SK-N-SH (cell line): Measurements from ENCODE around the gene ZNF729. TPM values are rescaled to one million over a fixed set of nuclear protein-coding genes. Genes with fewer than 3 reads are reported as not detected.

Source experiments
- CTCF ChIA-PET: fragments of 300-600, 350-600 bp; formaldehyde crosslinking; extraction: SDS; loops from one replicate; lab custom pipeline; 2021; lab: Yijun Ruan, JAX
- POLR2A ChIA-PET: fragments of 350-600 bp; sonication (Branson Sonifier 250); formaldehyde crosslinking; extraction: SDS; loops from one replicate; lab custom pipeline; 2020; ENCODE audit warnings: antibody characterized with exemption, inconsistent platforms; lab: Yijun Ruan, JAX
- DNase-seq: peaks from one replicate; pipeline ENCODE4 v3.0.0; 2012
- H2AFZ ChIP-seq: fragments of 200-600 bp; sonication (generic); 2 replicates; pipeline ENCODE4 v1.8.1; 2016; ENCODE audit warnings: antibody characterized with exemption, mild to moderate bottlenecking, low read depth
- H3F3A ChIP-seq: fragments of 200-600 bp; sonication (generic); replicated peaks from 2 replicates; pipeline ENCODE3; 2016; ENCODE audit warnings: antibody characterized with exemption, mild to moderate bottlenecking; ENCODE audit not compliant: insufficient read depth
- H3K27ac ChIP-seq, 2 experiments: fragments of 200-500 bp in 1 of 2; fragments of 200-600 bp in 1 of 2; sonication (Bioruptor generic) in 1 of 2; sonication (generic), shearing (Covaris generic) in 1 of 2; 2 replicates each; pipeline versions ENCODE4 v1.5.1 to v1.6.1; 2014 to 2016; ENCODE audit warnings: low read depth in 2 of 2, inconsistent platforms in 1 of 2, low read length in 1 of 2, mild to moderate bottlenecking in 1 of 2, mixed read lengths in 1 of 2
- H3K27me3 ChIP-seq: fragments of 200-600 bp; sonication (generic), shearing (Covaris generic); 2 replicates; pipeline ENCODE4 v1.6.1; 2016; ENCODE audit warnings: mixed run types; ENCODE audit not compliant: insufficient read depth
- H3K36me3 ChIP-seq, 2 experiments: fragments of 200-500 bp in 1 of 2; fragments of 200-600 bp in 1 of 2; sonication (Bioruptor generic) in 1 of 2; sonication (generic) in 1 of 2; replicated peaks in 1 of 2; 2 replicates each; pipeline versions ENCODE3 to v1.5.1; 2014 to 2016; ENCODE audit warnings: low read length in 1 of 2, mild to moderate bottlenecking in 1 of 2; ENCODE audit not compliant: insufficient read depth in 2 of 2, control insufficient read depth in 1 of 2
- H3K4me1 ChIP-seq, 2 experiments: fragments of 200-500 bp in 1 of 2; fragments of 200-600 bp in 1 of 2; sonication (Bioruptor generic) in 1 of 2; sonication (generic), shearing (Covaris generic) in 1 of 2; 2 replicates each; pipeline versions ENCODE4 v1.5.1 to v1.6.1; 2014 to 2016; ENCODE audit warnings: low read depth in 1 of 2, low read length in 1 of 2, mixed run types in 1 of 2; ENCODE audit not compliant: insufficient read depth in 2 of 2, control insufficient read depth in 1 of 2
- H3K4me2 ChIP-seq: fragments of 200-600 bp; sonication (generic), shearing (Covaris generic); 2 replicates; pipeline ENCODE4 v1.6.1; 2017; ENCODE audit warnings: mixed run types
- H3K4me3 ChIP-seq, 2 experiments: fragments of 200-500 bp in 1 of 2; fragments of 200-600 bp in 1 of 2; sonication (Bioruptor generic) in 1 of 2; sonication (generic), shearing (Covaris generic) in 1 of 2; 2 replicates each; pipeline versions ENCODE4 v1.5.1 to v1.8.1; 2014 to 2016; ENCODE audit warnings: low read depth in 2 of 2, inconsistent platforms in 1 of 2, low read length in 1 of 2, mild to moderate bottlenecking in 1 of 2, mixed read lengths in 1 of 2, moderate library complexity in 1 of 2
- H3K79me2 ChIP-seq: fragments of 200-600 bp; sonication (generic); 2 replicates; pipeline ENCODE4 v1.8.1; 2017; ENCODE audit warnings: mild to moderate bottlenecking; ENCODE audit not compliant: insufficient read depth
- H3K9ac ChIP-seq: fragments of 200-600 bp; sonication (generic); 2 replicates; pipeline ENCODE4 v1.6.1; 2017; ENCODE audit warnings: mixed run types
- H3K9me2 ChIP-seq: fragments of 200-600 bp; sonication (generic); 2 replicates; pipeline ENCODE4 v1.6.1; 2017; ENCODE audit warnings: mixed run types
- H3K9me3 ChIP-seq: fragments of 200-600 bp; sonication (generic); 2 replicates; pipeline ENCODE4 v1.6.1; 2017; ENCODE audit warnings: mixed run types, mild to moderate bottlenecking, moderate library complexity
- H4K20me1 ChIP-seq: fragments of 200-600 bp; sonication (generic); 2 replicates; pipeline ENCODE4 v1.6.1; 2017; ENCODE audit warnings: mild to moderate bottlenecking, mixed run types; ENCODE audit not compliant: insufficient read depth
- EP300 ChIP-seq, 2 experiments: IDR thresholded peaks; 2 replicates each; pipeline versions ENCODE4 v1.4.0 to v1.6.1; 2012; ENCODE audit warnings: borderline replicate concordance in 1 of 2, low read depth in 1 of 2, low read length in 1 of 2
- EZH2phosphoT487 ChIP-seq: fragments of 200-600 bp; sonication (generic); IDR thresholded peaks from 2 replicates; pipeline ENCODE4 v1.6.1; 2017; ENCODE audit warnings: low read depth, mixed run types, mild to moderate bottlenecking, antibody characterized with exemption, moderate library complexity, borderline replicate concordance
- FOXJ3 ChIP-seq: sonication (generic); formaldehyde crosslinking; IDR thresholded peaks from 2 replicates; pipeline ENCODE4 v1.5.1; 2020; ENCODE audit warnings: mild to moderate bottlenecking, missing genetic modification reagents
- FOXM1 ChIP-seq: IDR thresholded peaks from 2 replicates; pipeline ENCODE4 v1.4.0; 2012; ENCODE audit warnings: low read depth, mild to moderate bottlenecking
- GABPA ChIP-seq: IDR thresholded peaks from 2 replicates; pipeline ENCODE4 v1.4.0; 2012; ENCODE audit warnings: low read depth, mild to moderate bottlenecking
- MEF2A ChIP-seq: IDR thresholded peaks from 2 replicates; pipeline ENCODE4 v1.4.0; 2012; ENCODE audit warnings: low read depth, borderline replicate concordance
- NRF1 ChIP-seq: IDR thresholded peaks from 2 replicates; pipeline ENCODE4 v1.6.1; 2012; ENCODE audit warnings: low read depth, mild to moderate bottlenecking, low read length
- POLR2AphosphoS5 ChIP-seq: IDR thresholded peaks from 2 replicates; pipeline ENCODE4 v1.6.1; 2012; ENCODE audit warnings: low read depth, low read length
- RFX5 ChIP-seq: IDR thresholded peaks from 2 replicates; pipeline ENCODE4 v1.6.1; 2012; ENCODE audit warnings: mild to moderate bottlenecking, improper control_type of control experiment, low read length
- RXRA ChIP-seq: IDR thresholded peaks from 2 replicates; pipeline ENCODE4 v1.4.0; 2012; ENCODE audit warnings: low read depth, mild to moderate bottlenecking, borderline replicate concordance
- TCF12 ChIP-seq: IDR thresholded peaks from 2 replicates; pipeline ENCODE4 v1.4.0; 2012
- TEAD4 ChIP-seq: IDR thresholded peaks from 2 replicates; pipeline ENCODE4 v1.4.0; 2012; ENCODE audit warnings: mild to moderate bottlenecking, borderline replicate concordance; ENCODE audit not compliant: insufficient read depth
- YY1 ChIP-seq: IDR thresholded peaks from 2 replicates; pipeline ENCODE4 v1.4.0; 2012; ENCODE audit warnings: low read depth, mild to moderate bottlenecking
- WGBS: methylation state at CpG from one replicate; pipeline ENCODE4 v1.1.6; 2017; ENCODE audit warnings: low lambda C conversion rate; 5-methylcytosine and 5-hydroxymethylcytosine counted together
- polyA plus RNA-seq, 3 experiments: library from polyadenylated mRNA; depleted of rRNA; stranded (reverse); fragments of >200 nt; gene quantifications; 2 replicates each; pipeline ENCODE4 v1.2.3, GENCODE V29; 2012
- TF ChIP-seq, protein P1 (sequence below): fragments of 150-350 bp; IDR thresholded peaks from 2 replicates; pipeline ENCODE4 v1.6.1; 2016; ENCODE audit warnings: mild to moderate bottlenecking, low read depth, low read length
- TF ChIP-seq, protein P2 (sequence below): IDR thresholded peaks from 2 replicates; pipeline ENCODE4 v1.4.0; 2012; ENCODE audit warnings: low read depth, borderline replicate concordance
- TF ChIP-seq, protein P3 (sequence below): IDR thresholded peaks from 2 replicates; pipeline ENCODE4; 2012
- TF ChIP-seq, protein P4 (sequence below): IDR thresholded peaks from 2 replicates; pipeline ENCODE4 v1.4.0; 2012; ENCODE audit warnings: low read depth

ZNF729 gene
- polyA plus RNA-seq, 1 of the 3 experiments (the other 2 are of a cell fraction), result not detected

DNA sequence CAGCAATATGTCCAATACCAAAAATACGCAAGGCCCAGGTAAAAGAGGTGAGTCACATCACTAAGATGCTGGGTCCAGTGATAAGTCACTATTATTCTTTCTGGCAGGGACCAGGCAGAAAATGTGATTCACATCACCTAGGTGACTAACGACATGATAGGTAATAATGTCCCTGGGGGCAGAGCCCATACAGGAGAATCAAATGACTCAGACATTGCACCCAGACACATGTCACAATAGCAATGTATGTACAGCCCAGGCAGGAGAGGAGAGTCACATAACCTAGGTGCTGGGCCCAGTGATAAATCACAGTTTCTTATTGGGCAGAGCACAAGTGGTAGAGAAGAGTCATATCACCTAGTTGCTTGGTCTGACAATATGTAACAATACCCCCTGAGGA, 28.9 kb upstream of the ZNF729 start:
- ChIA-PET CTCF (no interaction called here), POLR2A (no interaction called here)
- H3K79me2 ChIP-seq, result no peaks in the 10 kb centered on the region
- no peak for DNase-seq
- H3K27ac ChIP-seq, result no peak overlapping the region
- H3K9ac ChIP-seq, result no peak overlapping the region
- no peaks in the 10 kb centered on the region for H3K36me3 ChIP-seq
- no peaks in the 10 kb centered on the region for H3K27me3 ChIP-seq
- H3K4me1 ChIP-seq, result no peaks in the 10 kb centered on the region
- no peak overlapping the region for H3K4me3 ChIP-seq
- H3K9me2 ChIP-seq, result no peaks in the 10 kb centered on the region
- H2AFZ ChIP-seq, result no peak overlapping the region
- no peaks in the 10 kb centered on the region for H3K9me3 ChIP-seq
- no peaks in the 10 kb centered on the region for H3F3A ChIP-seq
- no peak for TF ChIP-seq NRF1
- no peaks in the 10 kb centered on the region for H4K20me1 ChIP-seq
- no peak overlapping the region for H3K4me2 ChIP-seq
- 9% methylated on average over 2 of the region's 2 CpGs for WGBS

DNA sequence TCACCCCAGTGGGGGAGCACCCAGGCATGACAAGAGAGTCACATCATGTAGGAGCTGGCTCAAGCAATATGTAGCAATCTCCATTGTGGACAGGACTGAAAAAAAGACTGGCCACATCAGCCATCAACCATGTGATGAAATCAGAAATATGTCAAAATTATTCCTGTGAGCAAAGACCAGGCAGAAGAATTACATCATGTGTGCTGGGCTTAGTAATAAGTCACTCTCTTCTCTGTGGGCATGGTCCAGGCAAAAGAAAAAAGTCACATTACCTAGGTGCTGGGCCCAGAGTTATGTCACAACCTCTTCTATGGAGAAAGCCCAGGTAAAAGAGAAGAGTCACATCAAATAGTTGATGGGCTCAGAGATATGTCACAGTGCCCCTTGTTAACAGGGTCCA, 28.3 kb upstream of the ZNF729 start:
- no peak overlapping the region for H3K4me2 ChIP-seq
- H3K4me1 ChIP-seq, result no peaks in the 10 kb centered on the region
- CTCF ChIA-PET, result no interaction called here
- no peak overlapping the region for H3K4me3 ChIP-seq
- H4K20me1 ChIP-seq, result no peaks in the 10 kb centered on the region
- H3K36me3 ChIP-seq, result no peaks in the 10 kb centered on the region
- no peak overlapping the region for H2AFZ ChIP-seq
- H3K9ac ChIP-seq, result no peak overlapping the region
- no peaks in the 10 kb centered on the region for H3K27me3 ChIP-seq
- no peaks in the 10 kb centered on the region for H3F3A ChIP-seq
- TF ChIP-seq, protein P1, sequence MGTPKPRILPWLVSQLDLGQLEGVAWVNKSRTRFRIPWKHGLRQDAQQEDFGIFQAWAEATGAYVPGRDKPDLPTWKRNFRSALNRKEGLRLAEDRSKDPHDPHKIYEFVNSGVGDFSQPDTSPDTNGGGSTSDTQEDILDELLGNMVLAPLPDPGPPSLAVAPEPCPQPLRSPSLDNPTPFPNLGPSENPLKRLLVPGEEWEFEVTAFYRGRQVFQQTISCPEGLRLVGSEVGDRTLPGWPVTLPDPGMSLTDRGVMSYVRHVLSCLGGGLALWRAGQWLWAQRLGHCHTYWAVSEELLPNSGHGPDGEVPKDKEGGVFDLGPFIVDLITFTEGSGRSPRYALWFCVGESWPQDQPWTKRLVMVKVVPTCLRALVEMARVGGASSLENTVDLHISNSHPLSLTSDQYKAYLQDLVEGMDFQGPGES, result no peak
- TF ChIP-seq, all 33 proteins: peak for 0
- Histone ChIP-seq H3K9me3 (no peaks in the 10 kb centered on the region), H3K27ac (no peak overlapping the region), H3K79me2 (no peaks in the 10 kb centered on the region), H3K9me2 (no peaks in the 10 kb centered on the region)
- DNase-seq, result no peak
- POLR2A ChIA-PET, result no interaction called here

DNA sequence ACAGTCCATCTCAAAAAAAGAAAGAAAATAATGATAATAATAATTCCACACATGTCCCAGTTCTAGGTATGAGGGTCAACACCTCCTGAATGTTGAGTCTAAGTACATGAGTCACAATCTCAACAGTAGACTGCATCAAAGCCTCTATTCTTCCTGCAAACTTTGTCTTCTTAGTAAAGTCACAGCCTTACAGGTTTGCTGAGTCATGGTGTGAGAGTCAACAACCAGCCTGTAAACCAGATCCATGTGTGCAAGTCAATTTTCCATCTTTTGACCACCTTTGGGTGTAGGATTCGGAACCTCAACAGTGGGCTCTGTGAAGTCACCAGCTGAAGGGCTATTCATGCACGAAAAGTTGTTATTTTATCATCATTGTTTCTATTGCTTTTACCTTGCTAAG, 25.7 kb upstream of the ZNF729 start:
- WGBS, result 0% methylated on average over 2 of the region's 2 CpGs
- ChIA-PET POLR2A (no interaction called here), CTCF (no interaction called here)
- Histone ChIP-seq H3K27ac (no peak overlapping the region), H2AFZ (no peak overlapping the region), H3K9ac (no peak overlapping the region), H3K9me2 (no peaks in the 10 kb centered on the region), H3K4me2 (no peak overlapping the region), H4K20me1 (no peaks in the 10 kb centered on the region), H3K4me3 (no peak overlapping the region), H3K79me2 (no peaks in the 10 kb centered on the region), H3K9me3 (no peaks in the 10 kb centered on the region), H3K36me3 (no peaks in the 10 kb centered on the region), H3K27me3 (no peaks in the 10 kb centered on the region), H3F3A (no peaks in the 10 kb centered on the region), H3K4me1 (no peaks in the 10 kb centered on the region)
- no peak for TF ChIP-seq GABPA
- no peak for TF ChIP-seq RXRA
- no peak for TF ChIP-seq MEF2A
- TF ChIP-seq, protein P2, sequence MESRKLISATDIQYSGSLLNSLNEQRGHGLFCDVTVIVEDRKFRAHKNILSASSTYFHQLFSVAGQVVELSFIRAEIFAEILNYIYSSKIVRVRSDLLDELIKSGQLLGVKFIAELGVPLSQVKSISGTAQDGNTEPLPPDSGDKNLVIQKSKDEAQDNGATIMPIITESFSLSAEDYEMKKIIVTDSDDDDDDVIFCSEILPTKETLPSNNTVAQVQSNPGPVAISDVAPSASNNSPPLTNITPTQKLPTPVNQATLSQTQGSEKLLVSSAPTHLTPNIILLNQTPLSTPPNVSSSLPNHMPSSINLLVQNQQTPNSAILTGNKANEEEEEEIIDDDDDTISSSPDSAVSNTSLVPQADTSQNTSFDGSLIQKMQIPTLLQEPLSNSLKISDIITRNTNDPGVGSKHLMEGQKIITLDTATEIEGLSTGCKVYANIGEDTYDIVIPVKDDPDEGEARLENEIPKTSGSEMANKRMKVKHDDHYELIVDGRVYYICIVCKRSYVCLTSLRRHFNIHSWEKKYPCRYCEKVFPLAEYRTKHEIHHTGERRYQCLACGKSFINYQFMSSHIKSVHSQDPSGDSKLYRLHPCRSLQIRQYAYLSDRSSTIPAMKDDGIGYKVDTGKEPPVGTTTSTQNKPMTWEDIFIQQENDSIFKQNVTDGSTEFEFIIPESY, result no peak
- TF ChIP-seq, protein P3, sequence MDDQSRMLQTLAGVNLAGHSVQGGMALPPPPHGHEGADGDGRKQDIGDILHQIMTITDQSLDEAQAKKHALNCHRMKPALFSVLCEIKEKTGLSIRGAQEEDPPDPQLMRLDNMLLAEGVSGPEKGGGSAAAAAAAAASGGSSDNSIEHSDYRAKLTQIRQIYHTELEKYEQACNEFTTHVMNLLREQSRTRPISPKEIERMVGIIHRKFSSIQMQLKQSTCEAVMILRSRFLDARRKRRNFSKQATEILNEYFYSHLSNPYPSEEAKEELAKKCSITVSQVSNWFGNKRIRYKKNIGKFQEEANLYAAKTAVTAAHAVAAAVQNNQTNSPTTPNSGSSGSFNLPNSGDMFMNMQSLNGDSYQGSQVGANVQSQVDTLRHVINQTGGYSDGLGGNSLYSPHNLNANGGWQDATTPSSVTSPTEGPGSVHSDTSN, result no peak
- TF ChIP-seq EP300 (IDR thresholded peaks at IDR 0.05; ENCODE audit: borderline replicate concordance in 1 of 2, low read depth in 1 of 2, low read length in 1 of 2), result no peak
- TF ChIP-seq TCF12, result no peak
- no peak for TF ChIP-seq TEAD4
- TF ChIP-seq EZH2phosphoT487, result no peak
- no peak for TF ChIP-seq RFX5
- TF ChIP-seq YY1, result no peak
- TF ChIP-seq, protein P1, result no peak
- TF ChIP-seq POLR2AphosphoS5, result no peak
- no peak for TF ChIP-seq FOXM1
- TF ChIP-seq, protein P4, sequence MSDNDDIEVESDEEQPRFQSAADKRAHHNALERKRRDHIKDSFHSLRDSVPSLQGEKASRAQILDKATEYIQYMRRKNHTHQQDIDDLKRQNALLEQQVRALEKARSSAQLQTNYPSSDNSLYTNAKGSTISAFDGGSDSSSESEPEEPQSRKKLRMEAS, result no peak
- no peak for TF ChIP-seq FOXJ3 (CRISPR knock-in tag)
- DNase-seq, result no peak
